GM21381 (cell line): Measurements from ENCODE around the gene SPAG16.

Source experiments
- ATAC-seq: cut with Tn5 transposase; IDR thresholded peaks from one replicate; pipeline ENCODE4 v1.9.1; 2021; ENCODE audit warnings: mild to moderate bottlenecking, moderate library complexity; ENCODE audit not compliant: unreplicated experiment

Gene SPAG16

DNA sequence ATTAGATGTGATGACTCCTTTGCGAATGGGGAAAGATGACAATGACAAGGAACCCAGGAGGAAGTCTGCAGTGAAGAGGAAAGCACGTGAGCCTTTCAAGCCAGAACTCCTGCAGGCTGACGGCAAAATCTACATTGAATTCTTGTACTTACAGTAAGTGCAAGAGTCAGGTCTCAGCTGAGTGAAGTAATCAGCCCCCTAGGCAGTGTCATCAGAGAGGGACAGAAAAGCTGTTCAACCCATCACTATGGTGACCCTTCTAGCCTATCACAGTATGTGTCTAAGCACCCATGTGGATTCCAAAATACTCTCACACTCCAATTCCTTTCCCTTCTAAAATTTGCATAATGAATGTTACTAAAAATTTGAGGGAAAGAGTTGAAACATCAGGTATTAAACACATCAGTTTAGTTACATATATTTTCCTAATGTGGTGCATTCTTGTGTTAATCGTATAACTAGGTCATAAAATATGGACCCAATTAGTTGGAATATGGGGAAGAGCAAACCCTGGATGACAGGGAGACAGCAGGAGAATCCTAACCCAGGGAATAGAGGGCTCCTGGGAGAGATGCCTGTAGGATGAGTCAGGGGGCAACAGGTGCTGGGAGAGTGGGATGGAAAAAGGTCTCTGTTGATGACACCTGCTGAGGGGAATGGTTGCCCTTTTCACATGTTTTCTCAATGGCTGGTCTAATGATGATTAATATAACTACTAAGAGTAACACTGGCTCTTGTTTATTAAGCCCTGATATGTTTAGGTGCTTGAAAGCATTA lies 1166.0 kb downstream of the SPAG16 start:
- no peak for ATAC-seq

DNA sequence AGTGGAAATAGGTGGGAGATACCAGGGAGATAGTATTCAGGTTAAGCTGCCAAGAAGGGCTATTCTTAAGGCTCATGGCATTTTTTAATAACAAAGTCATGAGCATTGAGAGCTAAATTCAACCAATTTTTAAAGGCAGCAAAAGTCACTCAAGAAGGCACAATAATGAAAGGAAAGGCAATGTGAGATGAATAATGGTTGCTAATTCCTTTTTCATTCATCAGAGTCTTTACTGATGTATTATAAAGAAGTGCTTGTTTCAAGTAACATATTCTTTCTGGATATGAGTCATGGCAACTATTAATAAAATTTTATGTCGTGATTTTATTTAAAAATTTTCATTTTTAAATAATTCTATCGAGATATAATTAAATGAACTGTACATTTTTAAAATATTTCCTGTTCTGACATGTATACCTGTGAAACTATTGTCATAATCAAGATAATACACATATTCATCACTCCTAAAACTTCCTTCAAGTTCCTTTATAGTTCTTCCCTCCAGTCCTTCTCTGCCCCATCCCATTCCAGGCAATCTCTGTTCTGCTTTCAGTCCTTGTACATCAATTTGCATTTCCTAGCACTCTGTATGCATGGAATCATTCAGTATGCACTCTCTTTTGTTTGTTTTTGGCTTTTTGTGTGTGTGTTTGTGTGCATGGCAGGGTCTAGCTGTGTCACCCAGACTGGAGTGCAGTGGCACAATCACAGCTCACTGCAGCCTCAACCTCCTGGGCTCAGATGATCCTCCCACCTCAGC lies 1167.4 kb downstream of the SPAG16 start:
- no peak for ATAC-seq
